ENCODE measurements around the gene TMEM269. TPM values are rescaled to one million over a fixed set of nuclear protein-coding genes. Genes with fewer than 3 reads are reported as not detected.

The TMEM269 gene
- polyA plus RNA-seq, 3 donors = 0.07 TPM; not detected in 2

- Histone ChIP-seq H2AFZ (ENCODE audit: insufficient read depth, low read depth, low read length, poor library complexity, severe bottlenecking) (no peak overlapping the region), H3K4me3 (replicated peaks in 1 of 3; ENCODE audit: low read depth in 2 of 3, low read length in 3 of 3) (no peak overlapping the region), H3K27me3 (ENCODE audit: control insufficient read depth in 2 of 2, insufficient read depth in 2 of 2, low read length in 2 of 2) (no peaks in the 10 kb centered on the region), H3K4me1 (ENCODE audit: control insufficient read depth in 1 of 2, insufficient read depth in 2 of 2, low read length in 2 of 2) (peaks cover 0 to 7% of the 10 kb centered on the region in 2 donors), H3K4me2 (replicated peaks; ENCODE audit: extremely low read depth, low read length, poor library complexity, severe bottlenecking) (no peak overlapping the region), H4K20me1 (ENCODE audit: insufficient read depth, low read length) (no peaks in the 10 kb centered on the region), H3K27ac (ENCODE audit: low read depth in 1 of 2, low read length in 2 of 2) (no peak overlapping the region), H3K79me2 (ENCODE audit: insufficient read depth, low read length) (peaks cover 10% of the 10 kb centered on the region), H3K9me3 (replicated peaks in 1 of 2; ENCODE audit: control insufficient read depth in 1 of 2, insufficient read depth in 1 of 2, low read length in 2 of 2) (no peaks in the 10 kb centered on the region), H3K9ac (ENCODE audit: insufficient read depth, low read length, poor library complexity, severe bottlenecking) (no peak overlapping the region), H3K36me3 (replicated peaks in 1 of 2; ENCODE audit: control insufficient read depth in 1 of 2, insufficient read depth in 2 of 2, low read length in 2 of 2) (peaks cover 52 to 93% of the 10 kb centered on the region in 2 donors)
- DNase-seq = no peak
- Mint-ChIP-seq H3K27ac (peak overlapping the region in 1 of 7 donors; percentile 15), H3K27me3 (ENCODE audit: low read depth in 3 of 3) (no peaks in the 10 kb centered on the region), H3K36me3 (peaks cover 73 to 81% of the 10 kb centered on the region in 2 donors), H3K9me3 (no peaks in the 10 kb centered on the region), H3K4me1 (peaks cover 5% of the 10 kb centered on the region), H3K4me3 (no peak overlapping the region)
- 100% methylated on average over 5 of the region's 6 CpGs for WGBS (ENCODE audit: insufficient coverage)
- TF ChIP-seq CTCF (IDR thresholded peaks at IDR 0.05) = no peak
- intact Hi-C loops (cut with micrococcal nuclease) = loop anchor here in 1 of 2 donors (5.0 kb wide), 1 partner anchor 296 kb away; no protein-coding TSS in a partner anchor
Observed at GRCh38 chr1:42776502-42776901, 8.3 kb upstream of the TMEM269 start.

- H3K4me2 ChIP-seq (replicated peaks; ENCODE audit: extremely low read depth, low read length, poor library complexity, severe bottlenecking) = no peak overlapping the region
- DNase-seq = peak in 2 of 3 donors; percentile 13 to 31
- peaks cover 56 to 88% of the 10 kb centered on the region in 2 donors for H3K36me3 ChIP-seq (replicated peaks in 1 of 2; ENCODE audit: control insufficient read depth in 1 of 2, insufficient read depth in 2 of 2, low read length in 2 of 2)
- H3K9me3 Mint-ChIP-seq = no peaks in the 10 kb centered on the region
- no peak overlapping the region for H2AFZ ChIP-seq (ENCODE audit: insufficient read depth, low read depth, low read length, poor library complexity, severe bottlenecking)
- no peaks in the 10 kb centered on the region for H3K4me1 ChIP-seq (ENCODE audit: control insufficient read depth in 1 of 2, insufficient read depth in 2 of 2, low read length in 2 of 2)
- no peak overlapping the region for H3K4me3 Mint-ChIP-seq
- H4K20me1 ChIP-seq (ENCODE audit: insufficient read depth, low read length) = no peaks in the 10 kb centered on the region
- H3K4me3 ChIP-seq (replicated peaks in 1 of 3; ENCODE audit: low read depth in 2 of 3, low read length in 3 of 3) = no peak overlapping the region
- intact Hi-C loops (cut with micrococcal nuclease) = loop anchor here in 1 of 2 donors (5.0 kb wide), 1 partner anchor 294 kb away; no protein-coding TSS in a partner anchor
- H3K27me3 Mint-ChIP-seq (ENCODE audit: low read depth in 3 of 3) = no peaks in the 10 kb centered on the region
- H3K9ac ChIP-seq (ENCODE audit: insufficient read depth, low read length, poor library complexity, severe bottlenecking) = no peak overlapping the region
- TF ChIP-seq CTCF (IDR thresholded peaks at IDR 0.05) = peak; percentile 60
- no peaks in the 10 kb centered on the region for H3K79me2 ChIP-seq (ENCODE audit: insufficient read depth, low read length)
- H3K27me3 ChIP-seq (ENCODE audit: control insufficient read depth in 2 of 2, insufficient read depth in 2 of 2, low read length in 2 of 2) = no peaks in the 10 kb centered on the region
- H3K36me3 Mint-ChIP-seq = peaks cover 82 to 90% of the 10 kb centered on the region in 2 donors
- no peaks in the 10 kb centered on the region for H3K9me3 ChIP-seq (replicated peaks in 1 of 2; ENCODE audit: control insufficient read depth in 1 of 2, insufficient read depth in 1 of 2, low read length in 2 of 2)
- peak overlapping the region in 1 of 7 donors; percentile 27 for H3K27ac Mint-ChIP-seq
- no peak overlapping the region for H3K27ac ChIP-seq (ENCODE audit: low read depth in 1 of 2, low read length in 2 of 2)
- no peaks in the 10 kb centered on the region for H3K4me1 Mint-ChIP-seq
Observed at GRCh38 chr1:42777852-42778251, 6.9 kb upstream of the TMEM269 start.

Data from CD14-positive monocyte (primary cell).